SK-N-SH (cell line): ENCODE measurements around the gene NAA11. TPM values are rescaled to one million over a fixed set of nuclear protein-coding genes. Genes with fewer than 3 reads are reported as not detected.

Source experiments
- CTCF ChIA-PET: fragments of 300-600, 350-600 bp; formaldehyde crosslinking; extraction: SDS; loops from one replicate; lab custom pipeline; 2021; lab: Yijun Ruan, JAX
- POLR2A ChIA-PET: fragments of 350-600 bp; sonication (Branson Sonifier 250); formaldehyde crosslinking; extraction: SDS; loops from one replicate; lab custom pipeline; 2020; ENCODE audit warnings: antibody characterized with exemption, inconsistent platforms; lab: Yijun Ruan, JAX
- DNase-seq: peaks from one replicate; pipeline ENCODE4 v3.0.0; 2012
- H2AFZ ChIP-seq: fragments of 200-600 bp; sonication (generic); 2 replicates; pipeline ENCODE4 v1.8.1; 2016; ENCODE audit warnings: antibody characterized with exemption, mild to moderate bottlenecking, low read depth
- H3F3A ChIP-seq: fragments of 200-600 bp; sonication (generic); replicated peaks from 2 replicates; pipeline ENCODE3; 2016; ENCODE audit warnings: antibody characterized with exemption, mild to moderate bottlenecking; ENCODE audit not compliant: insufficient read depth
- H3K27ac ChIP-seq, 2 experiments: fragments of 200-500 bp in 1 of 2; fragments of 200-600 bp in 1 of 2; sonication (Bioruptor generic) in 1 of 2; sonication (generic), shearing (Covaris generic) in 1 of 2; 2 replicates each; pipeline versions ENCODE4 v1.5.1 to v1.6.1; 2014 to 2016; ENCODE audit warnings: low read depth in 2 of 2, inconsistent platforms in 1 of 2, low read length in 1 of 2, mild to moderate bottlenecking in 1 of 2, mixed read lengths in 1 of 2
- H3K27me3 ChIP-seq: fragments of 200-600 bp; sonication (generic), shearing (Covaris generic); 2 replicates; pipeline ENCODE4 v1.6.1; 2016; ENCODE audit warnings: mixed run types; ENCODE audit not compliant: insufficient read depth
- H3K36me3 ChIP-seq, 2 experiments: fragments of 200-500 bp in 1 of 2; fragments of 200-600 bp in 1 of 2; sonication (Bioruptor generic) in 1 of 2; sonication (generic) in 1 of 2; replicated peaks in 1 of 2; 2 replicates each; pipeline versions ENCODE3 to v1.5.1; 2014 to 2016; ENCODE audit warnings: low read length in 1 of 2, mild to moderate bottlenecking in 1 of 2; ENCODE audit not compliant: insufficient read depth in 2 of 2, control insufficient read depth in 1 of 2
- H3K4me1 ChIP-seq, 2 experiments: fragments of 200-500 bp in 1 of 2; fragments of 200-600 bp in 1 of 2; sonication (Bioruptor generic) in 1 of 2; sonication (generic), shearing (Covaris generic) in 1 of 2; 2 replicates each; pipeline versions ENCODE4 v1.5.1 to v1.6.1; 2014 to 2016; ENCODE audit warnings: low read depth in 1 of 2, low read length in 1 of 2, mixed run types in 1 of 2; ENCODE audit not compliant: insufficient read depth in 2 of 2, control insufficient read depth in 1 of 2
- H3K4me2 ChIP-seq: fragments of 200-600 bp; sonication (generic), shearing (Covaris generic); 2 replicates; pipeline ENCODE4 v1.6.1; 2017; ENCODE audit warnings: mixed run types
- H3K4me3 ChIP-seq, 2 experiments: fragments of 200-500 bp in 1 of 2; fragments of 200-600 bp in 1 of 2; sonication (Bioruptor generic) in 1 of 2; sonication (generic), shearing (Covaris generic) in 1 of 2; 2 replicates each; pipeline versions ENCODE4 v1.5.1 to v1.8.1; 2014 to 2016; ENCODE audit warnings: low read depth in 2 of 2, inconsistent platforms in 1 of 2, low read length in 1 of 2, mild to moderate bottlenecking in 1 of 2, mixed read lengths in 1 of 2, moderate library complexity in 1 of 2
- H3K79me2 ChIP-seq: fragments of 200-600 bp; sonication (generic); 2 replicates; pipeline ENCODE4 v1.8.1; 2017; ENCODE audit warnings: mild to moderate bottlenecking; ENCODE audit not compliant: insufficient read depth
- H3K9ac ChIP-seq: fragments of 200-600 bp; sonication (generic); 2 replicates; pipeline ENCODE4 v1.6.1; 2017; ENCODE audit warnings: mixed run types
- H3K9me2 ChIP-seq: fragments of 200-600 bp; sonication (generic); 2 replicates; pipeline ENCODE4 v1.6.1; 2017; ENCODE audit warnings: mixed run types
- H3K9me3 ChIP-seq: fragments of 200-600 bp; sonication (generic); 2 replicates; pipeline ENCODE4 v1.6.1; 2017; ENCODE audit warnings: mixed run types, mild to moderate bottlenecking, moderate library complexity
- H4K20me1 ChIP-seq: fragments of 200-600 bp; sonication (generic); 2 replicates; pipeline ENCODE4 v1.6.1; 2017; ENCODE audit warnings: mild to moderate bottlenecking, mixed run types; ENCODE audit not compliant: insufficient read depth
- EP300 ChIP-seq, 2 experiments: IDR thresholded peaks; 2 replicates each; pipeline versions ENCODE4 v1.4.0 to v1.6.1; 2012; ENCODE audit warnings: borderline replicate concordance in 1 of 2, low read depth in 1 of 2, low read length in 1 of 2
- FOXJ3 ChIP-seq: sonication (generic); formaldehyde crosslinking; IDR thresholded peaks from 2 replicates; pipeline ENCODE4 v1.5.1; 2020; ENCODE audit warnings: mild to moderate bottlenecking, missing genetic modification reagents
- GABPA ChIP-seq: IDR thresholded peaks from 2 replicates; pipeline ENCODE4 v1.4.0; 2012; ENCODE audit warnings: low read depth, mild to moderate bottlenecking
- GATA2 ChIP-seq: sonication (generic); formaldehyde crosslinking; IDR thresholded peaks from 2 replicates; pipeline ENCODE4 v1.5.0; 2020; ENCODE audit warnings: mild to moderate bottlenecking, missing genetic modification reagents
- MAX ChIP-seq: IDR thresholded peaks from 2 replicates; pipeline ENCODE4 v1.4.0; 2012; ENCODE audit warnings: low read depth
- NFIC ChIP-seq: IDR thresholded peaks from 2 replicates; pipeline ENCODE4 v1.4.0; 2012; ENCODE audit warnings: borderline replicate concordance
- NRF1 ChIP-seq: IDR thresholded peaks from 2 replicates; pipeline ENCODE4 v1.6.1; 2012; ENCODE audit warnings: low read depth, mild to moderate bottlenecking, low read length
- PBX3 ChIP-seq: IDR thresholded peaks from 2 replicates; pipeline ENCODE4; 2012
- POLR2AphosphoS5 ChIP-seq: IDR thresholded peaks from 2 replicates; pipeline ENCODE4 v1.6.1; 2012; ENCODE audit warnings: low read depth, low read length
- RFX5 ChIP-seq: IDR thresholded peaks from 2 replicates; pipeline ENCODE4 v1.6.1; 2012; ENCODE audit warnings: mild to moderate bottlenecking, improper control_type of control experiment, low read length
- TCF12 ChIP-seq: IDR thresholded peaks from 2 replicates; pipeline ENCODE4 v1.4.0; 2012
- WGBS: methylation state at CpG from one replicate; pipeline ENCODE4 v1.1.6; 2017; ENCODE audit warnings: low lambda C conversion rate; 5-methylcytosine and 5-hydroxymethylcytosine counted together
- polyA plus RNA-seq, 3 experiments: library from polyadenylated mRNA; depleted of rRNA; stranded (reverse); fragments of >200 nt; gene quantifications; 2 replicates each; pipeline ENCODE4 v1.2.3, GENCODE V29; 2012
- TF ChIP-seq, protein P1 (sequence below): fragments of 150-350 bp; IDR thresholded peaks from 2 replicates; pipeline ENCODE4 v1.6.1; 2016; ENCODE audit warnings: mild to moderate bottlenecking, low read depth, low read length
- TF ChIP-seq, protein P2 (sequence below): IDR thresholded peaks from 2 replicates; pipeline ENCODE4 v1.4.0; 2012; ENCODE audit warnings: low read depth, borderline replicate concordance
- TF ChIP-seq, protein P3 (sequence below): IDR thresholded peaks from 2 replicates; pipeline ENCODE4 v1.6.1; 2012; ENCODE audit warnings: mild to moderate bottlenecking, low read depth, low read length, moderate library complexity

The NAA11 gene
- polyA plus RNA-seq, 1 of the 3 experiments (the other 2 are of a cell fraction), result not detected

GRCh38 chr4:79308971-79309370 lies 16.9 kb downstream of the NAA11 start:
- DNase-seq, result no peak
- 54% methylated on average over 1 of the region's 1 CpG for WGBS
- CTCF ChIA-PET, result no interaction called here

More at GRCh38 chr4:79308971-79309370, 16.9 kb downstream of the NAA11 start:
- no peaks in the 10 kb centered on the region for H4K20me1 ChIP-seq
- H3K9ac ChIP-seq, result no peak overlapping the region
- no peaks in the 10 kb centered on the region for H3F3A ChIP-seq
- no peak overlapping the region for H2AFZ ChIP-seq
- H3K27me3 ChIP-seq, result no peaks in the 10 kb centered on the region
- no peaks in the 10 kb centered on the region for H3K9me3 ChIP-seq
- no peaks in the 10 kb centered on the region for H3K79me2 ChIP-seq
- POLR2A ChIA-PET, result no interaction called here
- H3K4me1 ChIP-seq, result no peaks in the 10 kb centered on the region
- H3K9me2 ChIP-seq, result no peaks in the 10 kb centered on the region
- H3K4me2 ChIP-seq, result no peak overlapping the region
- no peak overlapping the region for H3K4me3 ChIP-seq
- TF ChIP-seq GATA2 (CRISPR knock-in tag) (no peak), GABPA (no peak), TCF12 (no peak), PBX3 (no peak), NFIC (no peak), RFX5 (no peak), NRF1 (no peak), MAX (no peak), POLR2AphosphoS5 (no peak), FOXJ3 (CRISPR knock-in tag) (no peak), EP300 (IDR thresholded peaks at IDR 0.05; ENCODE audit: borderline replicate concordance in 1 of 2, low read depth in 1 of 2, low read length in 1 of 2) (no peak)
- TF ChIP-seq, protein P1, sequence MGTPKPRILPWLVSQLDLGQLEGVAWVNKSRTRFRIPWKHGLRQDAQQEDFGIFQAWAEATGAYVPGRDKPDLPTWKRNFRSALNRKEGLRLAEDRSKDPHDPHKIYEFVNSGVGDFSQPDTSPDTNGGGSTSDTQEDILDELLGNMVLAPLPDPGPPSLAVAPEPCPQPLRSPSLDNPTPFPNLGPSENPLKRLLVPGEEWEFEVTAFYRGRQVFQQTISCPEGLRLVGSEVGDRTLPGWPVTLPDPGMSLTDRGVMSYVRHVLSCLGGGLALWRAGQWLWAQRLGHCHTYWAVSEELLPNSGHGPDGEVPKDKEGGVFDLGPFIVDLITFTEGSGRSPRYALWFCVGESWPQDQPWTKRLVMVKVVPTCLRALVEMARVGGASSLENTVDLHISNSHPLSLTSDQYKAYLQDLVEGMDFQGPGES, result no peak
- TF ChIP-seq, protein P2, sequence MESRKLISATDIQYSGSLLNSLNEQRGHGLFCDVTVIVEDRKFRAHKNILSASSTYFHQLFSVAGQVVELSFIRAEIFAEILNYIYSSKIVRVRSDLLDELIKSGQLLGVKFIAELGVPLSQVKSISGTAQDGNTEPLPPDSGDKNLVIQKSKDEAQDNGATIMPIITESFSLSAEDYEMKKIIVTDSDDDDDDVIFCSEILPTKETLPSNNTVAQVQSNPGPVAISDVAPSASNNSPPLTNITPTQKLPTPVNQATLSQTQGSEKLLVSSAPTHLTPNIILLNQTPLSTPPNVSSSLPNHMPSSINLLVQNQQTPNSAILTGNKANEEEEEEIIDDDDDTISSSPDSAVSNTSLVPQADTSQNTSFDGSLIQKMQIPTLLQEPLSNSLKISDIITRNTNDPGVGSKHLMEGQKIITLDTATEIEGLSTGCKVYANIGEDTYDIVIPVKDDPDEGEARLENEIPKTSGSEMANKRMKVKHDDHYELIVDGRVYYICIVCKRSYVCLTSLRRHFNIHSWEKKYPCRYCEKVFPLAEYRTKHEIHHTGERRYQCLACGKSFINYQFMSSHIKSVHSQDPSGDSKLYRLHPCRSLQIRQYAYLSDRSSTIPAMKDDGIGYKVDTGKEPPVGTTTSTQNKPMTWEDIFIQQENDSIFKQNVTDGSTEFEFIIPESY, result no peak
- TF ChIP-seq, protein P3, sequence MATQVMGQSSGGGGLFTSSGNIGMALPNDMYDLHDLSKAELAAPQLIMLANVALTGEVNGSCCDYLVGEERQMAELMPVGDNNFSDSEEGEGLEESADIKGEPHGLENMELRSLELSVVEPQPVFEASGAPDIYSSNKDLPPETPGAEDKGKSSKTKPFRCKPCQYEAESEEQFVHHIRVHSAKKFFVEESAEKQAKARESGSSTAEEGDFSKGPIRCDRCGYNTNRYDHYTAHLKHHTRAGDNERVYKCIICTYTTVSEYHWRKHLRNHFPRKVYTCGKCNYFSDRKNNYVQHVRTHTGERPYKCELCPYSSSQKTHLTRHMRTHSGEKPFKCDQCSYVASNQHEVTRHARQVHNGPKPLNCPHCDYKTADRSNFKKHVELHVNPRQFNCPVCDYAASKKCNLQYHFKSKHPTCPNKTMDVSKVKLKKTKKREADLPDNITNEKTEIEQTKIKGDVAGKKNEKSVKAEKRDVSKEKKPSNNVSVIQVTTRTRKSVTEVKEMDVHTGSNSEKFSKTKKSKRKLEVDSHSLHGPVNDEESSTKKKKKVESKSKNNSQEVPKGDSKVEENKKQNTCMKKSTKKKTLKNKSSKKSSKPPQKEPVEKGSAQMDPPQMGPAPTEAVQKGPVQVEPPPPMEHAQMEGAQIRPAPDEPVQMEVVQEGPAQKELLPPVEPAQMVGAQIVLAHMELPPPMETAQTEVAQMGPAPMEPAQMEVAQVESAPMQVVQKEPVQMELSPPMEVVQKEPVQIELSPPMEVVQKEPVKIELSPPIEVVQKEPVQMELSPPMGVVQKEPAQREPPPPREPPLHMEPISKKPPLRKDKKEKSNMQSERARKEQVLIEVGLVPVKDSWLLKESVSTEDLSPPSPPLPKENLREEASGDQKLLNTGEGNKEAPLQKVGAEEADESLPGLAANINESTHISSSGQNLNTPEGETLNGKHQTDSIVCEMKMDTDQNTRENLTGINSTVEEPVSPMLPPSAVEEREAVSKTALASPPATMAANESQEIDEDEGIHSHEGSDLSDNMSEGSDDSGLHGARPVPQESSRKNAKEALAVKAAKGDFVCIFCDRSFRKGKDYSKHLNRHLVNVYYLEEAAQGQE, result no peak
- H3K36me3 ChIP-seq, result no peaks in the 10 kb centered on the region
- H3K27ac ChIP-seq, result no peak overlapping the region
